Activated CD4-positive, alpha-beta T cell treated with anti-CD3 and anti-CD28 coated beads, Interleukin-2, Interleukin-6, amounts not matched to agents 100 ng/mL and 50 ng/mL, durations not matched to agents 16 hours and 8 hours (primary cell): ENCODE data around the gene RNU6-9.
A peak's percentile ranks its signal among the peaks of the same experiment; 100 is the strongest.

Experiments used
- DNase-seq: peaks from one replicate; pipeline ENCODE4 v3.0.0-alpha.2; 2020

The RNU6-9 gene

GRCh38 chr19:899336-900042 is 6.2 kb downstream of the RNU6-9 start:
- no peak for DNase-seq

GRCh38 chr19:900043-900301 is 6.7 kb downstream of the RNU6-9 start:
- DNase-seq, result no peak

GRCh38 chr19:900302-901111 is 7.2 kb downstream of the RNU6-9 start:
- peak; percentile 45 for DNase-seq

- DNase-seq, result no peak
These were observed 8.2 kb downstream of the RNU6-9 start for GRCh38 chr19:901216-902092.

GRCh38 chr19:902093-902370 is 8.7 kb downstream of the RNU6-9 start:
- DNase-seq, result no peak

- no peak for DNase-seq
These were observed 9.4 kb downstream of the RNU6-9 start for GRCh38 chr19:902446-903226.

- DNase-seq, result no peak
These were observed 10.0 kb downstream of the RNU6-9 start for GRCh38 chr19:903266-903797.

GRCh38 chr19:904545-904944 is 11.3 kb downstream of the RNU6-9 start:
- DNase-seq, result no peak

GRCh38 chr19:906480-906879 is 13.2 kb downstream of the RNU6-9 start:
- no peak for DNase-seq

- DNase-seq, result no peak
These were observed 14.0 kb downstream of the RNU6-9 start for GRCh38 chr19:907183-907853.

- DNase-seq, result no peak
These were observed 18.1 kb downstream of the RNU6-9 start for GRCh38 chr19:911197-912033.

- no peak for DNase-seq
These were observed 19.1 kb downstream of the RNU6-9 start for GRCh38 chr19:912181-913079.

- peak; percentile 85 for DNase-seq
These were observed 19.9 kb downstream of the RNU6-9 start, which contains the start of gene R3HDM4 for GRCh38 chr19:913080-913748. TSS of gene R3HDM4 (minus strand) at chr19:913219. CDS start at chr19:913157, 62 bp downstream.

GRCh38 chr19:916645-917322 is 23.5 kb downstream of the RNU6-9 start:
- no peak for DNase-seq

- DNase-seq, result peak; percentile 47
These were observed 24.3 kb downstream of the RNU6-9 start, which contains the start of gene KISS1R for GRCh38 chr19:917323-918151. TSS of gene KISS1R (plus strand) at chr19:917333. CDS start at chr19:917503, 170 bp downstream.

GRCh38 chr19:918152-918437 is 24.8 kb downstream of the RNU6-9 start:
- DNase-seq, result no peak

- DNase-seq, result peak; percentile 66
These were observed 25.4 kb downstream of the RNU6-9 start for GRCh38 chr19:918481-919198.
